Retina (tissue), 1 donor: ENCODE measurements around the gene KCNIP3.
A peak's percentile ranks its signal among the peaks of the same experiment; 100 is the strongest.

Source experiments
- DNase-seq: peaks from one replicate; pipeline ENCODE4 v3.0.0-alpha.2; 2016

Gene KCNIP3

GRCh38 chr2:95297639-95298395 lies 670 bp downstream of the KCNIP3 start:
- DNase-seq: peak; percentile 50

GRCh38 chr2:95298486-95299111 lies 1.5 kb downstream of the KCNIP3 start:
- DNase-seq: no peak

- no peak for DNase-seq
These were observed 2.8 kb downstream of the KCNIP3 start for GRCh38 chr2:95299961-95300360.

- DNase-seq: no peak
These were observed 3.3 kb downstream of the KCNIP3 start for GRCh38 chr2:95300450-95300849.

GRCh38 chr2:95301186-95301585 lies 4.0 kb downstream of the KCNIP3 start:
- no peak for DNase-seq

- DNase-seq: no peak
These were observed 4.9 kb downstream of the KCNIP3 start for GRCh38 chr2:95301876-95302641.

- DNase-seq: no peak
These were observed 6.2 kb downstream of the KCNIP3 start for GRCh38 chr2:95303191-95303919.

GRCh38 chr2:95305380-95306061 lies 8.4 kb downstream of the KCNIP3 start:
- no peak for DNase-seq

GRCh38 chr2:95306336-95306895 lies 9.3 kb downstream of the KCNIP3 start:
- no peak for DNase-seq

- DNase-seq: no peak
These were observed 9.9 kb downstream of the KCNIP3 start for GRCh38 chr2:95307036-95307435.

- no peak for DNase-seq
These were observed 10.7 kb downstream of the KCNIP3 start for GRCh38 chr2:95307878-95308277.

- no peak for DNase-seq
These were observed 11.4 kb downstream of the KCNIP3 start for GRCh38 chr2:95308426-95308990.

GRCh38 chr2:95309599-95309998 lies 12.5 kb downstream of the KCNIP3 start:
- no peak for DNase-seq

GRCh38 chr2:95310216-95310615 lies 13.1 kb downstream of the KCNIP3 start:
- DNase-seq: no peak

- no peak for DNase-seq
These were observed 13.5 kb downstream of the KCNIP3 start for GRCh38 chr2:95310651-95311050.

GRCh38 chr2:95311815-95312542 lies 14.8 kb downstream of the KCNIP3 start:
- DNase-seq: no peak

- peak; percentile 48 for DNase-seq
These were observed 15.5 kb downstream of the KCNIP3 start for GRCh38 chr2:95312543-95313201.

- DNase-seq: peak; percentile 8
These were observed 16.4 kb downstream of the KCNIP3 start for GRCh38 chr2:95313296-95314131.

GRCh38 chr2:95314598-95314963 lies 17.4 kb downstream of the KCNIP3 start:
- peak; percentile 11 for DNase-seq
